Astrocyte (in vitro differentiated cells and primary cell): Measurements from ENCODE around the gene PDCD10.

ENCODE experiments used
- CTCF ChIP-seq: IDR thresholded peaks from 2 replicates; pipeline ENCODE4 v1.5.1; 2011; ENCODE audit warnings: low read depth, mild to moderate bottlenecking, inconsistent platforms, low read length, moderate library complexity; ENCODE audit not compliant: insufficient read depth
- EZH2 ChIP-seq: IDR thresholded peaks from 2 replicates; pipeline ENCODE4 v1.6.1; 2012; ENCODE audit warnings: mild to moderate bottlenecking, low read length, inconsistent platforms; ENCODE audit not compliant: insufficient read depth

- no peak for TF ChIP-seq EZH2
- no peak for TF ChIP-seq CTCF
Observed at GRCh38 chr3:167657684-167658225, 76.9 kb downstream of the PDCD10 start.
